HUES48 (cell line): ENCODE measurements around the gene LONP1.

ENCODE experiments used
- H3K27ac ChIP-seq: one replicate; pipeline ENCODE4 v1.7.0; 2013; ENCODE audit warnings: low read depth, low read length, inconsistent platforms
- H3K27me3 ChIP-seq: 2 replicates; pipeline ENCODE4 v1.6.1; 2013; ENCODE audit warnings: mild to moderate bottlenecking, low read length; ENCODE audit not compliant: control insufficient read depth, insufficient read depth
- H3K36me3 ChIP-seq: 2 replicates; pipeline ENCODE4 v1.6.1; 2013; ENCODE audit warnings: low read length; ENCODE audit not compliant: control insufficient read depth, insufficient read depth
- H3K4me1 ChIP-seq: 2 replicates; pipeline ENCODE4 v1.6.1; 2013; ENCODE audit warnings: mild to moderate bottlenecking, low read length; ENCODE audit not compliant: control insufficient read depth, insufficient read depth
- H3K4me3 ChIP-seq: 2 replicates; pipeline ENCODE4 v1.5.1; 2013; ENCODE audit warnings: mild to moderate bottlenecking, low read depth, low read length
- H3K9ac ChIP-seq: 2 replicates; pipeline ENCODE4 v1.6.1; 2013; ENCODE audit warnings: mild to moderate bottlenecking, low read depth, low read length, moderate library complexity
- H3K9me3 ChIP-seq: 2 replicates; pipeline ENCODE4 v1.6.1; 2013; ENCODE audit warnings: low read length; ENCODE audit not compliant: control insufficient read depth, insufficient read depth

LONP1 gene

GRCh38 chr19:5661483-5661882, 58.5 kb downstream of the LONP1 start:
- Histone ChIP-seq H3K27me3 (no peaks in the 10 kb centered on the region), H3K4me3 (no peak overlapping the region), H3K36me3 (peaks cover 90% of the 10 kb centered on the region), H3K9me3 (no peaks in the 10 kb centered on the region), H3K27ac (no peak overlapping the region), H3K9ac (no peak overlapping the region), H3K4me1 (no peaks in the 10 kb centered on the region)

- Histone ChIP-seq H3K9me3 (no peaks in the 10 kb centered on the region), H3K9ac (no peak overlapping the region), H3K4me1 (no peaks in the 10 kb centered on the region), H3K27me3 (no peaks in the 10 kb centered on the region), H3K36me3 (peaks cover 88% of the 10 kb centered on the region), H3K4me3 (no peak overlapping the region), H3K27ac (no peak overlapping the region)
Measured at GRCh38 chr19:5655412-5655811, 64.5 kb downstream of the LONP1 start.

GRCh38 chr19:5654931-5655330, 65.0 kb downstream of the LONP1 start:
- no peaks in the 10 kb centered on the region for H3K4me1 ChIP-seq
- no peak overlapping the region for H3K9ac ChIP-seq
- H3K27ac ChIP-seq, result no peak overlapping the region
- H3K4me3 ChIP-seq, result no peak overlapping the region
- H3K9me3 ChIP-seq, result no peaks in the 10 kb centered on the region
- H3K27me3 ChIP-seq, result no peaks in the 10 kb centered on the region
- H3K36me3 ChIP-seq, result peaks cover 88% of the 10 kb centered on the region

GRCh38 chr19:5652261-5652660, 67.7 kb downstream of the LONP1 start:
- H3K36me3 ChIP-seq, result peaks cover 88% of the 10 kb centered on the region
- H3K27me3 ChIP-seq, result no peaks in the 10 kb centered on the region
- H3K9me3 ChIP-seq, result no peaks in the 10 kb centered on the region

GRCh38 chr19:5651361-5651760, 68.6 kb downstream of the LONP1 start:
- Histone ChIP-seq H3K4me3 (no peak overlapping the region), H3K27me3 (no peaks in the 10 kb centered on the region), H3K36me3 (peaks cover 91% of the 10 kb centered on the region), H3K27ac (no peak overlapping the region), H3K4me1 (no peaks in the 10 kb centered on the region), H3K9ac (no peak overlapping the region), H3K9me3 (no peaks in the 10 kb centered on the region)

More at GRCh38 chr19:5652261-5652660, 67.7 kb downstream of the LONP1 start:
- no peak overlapping the region for H3K27ac ChIP-seq
- no peak overlapping the region for H3K9ac ChIP-seq
- no peak overlapping the region for H3K4me3 ChIP-seq
- H3K4me1 ChIP-seq, result no peaks in the 10 kb centered on the region

GRCh38 chr19:5648464-5648863, 71.5 kb downstream of the LONP1 start:
- H3K36me3 ChIP-seq, result peaks cover 92% of the 10 kb centered on the region
- H3K27ac ChIP-seq, result no peak overlapping the region
- no peak overlapping the region for H3K4me3 ChIP-seq
- no peak overlapping the region for H3K9ac ChIP-seq
- H3K9me3 ChIP-seq, result no peaks in the 10 kb centered on the region
- no peaks in the 10 kb centered on the region for H3K4me1 ChIP-seq
- H3K27me3 ChIP-seq, result no peaks in the 10 kb centered on the region

GRCh38 chr19:5646703-5647102, 73.2 kb downstream of the LONP1 start:
- Histone ChIP-seq H3K27me3 (no peaks in the 10 kb centered on the region), H3K4me3 (no peak overlapping the region), H3K4me1 (no peaks in the 10 kb centered on the region), H3K9me3 (no peaks in the 10 kb centered on the region), H3K9ac (no peak overlapping the region), H3K36me3 (peaks cover 92% of the 10 kb centered on the region), H3K27ac (no peak overlapping the region)

- no peak overlapping the region for H3K27ac ChIP-seq
- no peaks in the 10 kb centered on the region for H3K27me3 ChIP-seq
- no peak overlapping the region for H3K4me3 ChIP-seq
- no peaks in the 10 kb centered on the region for H3K9me3 ChIP-seq
- no peak overlapping the region for H3K9ac ChIP-seq
- peaks cover 87% of the 10 kb centered on the region for H3K36me3 ChIP-seq
- H3K4me1 ChIP-seq, result no peaks in the 10 kb centered on the region
Measured at GRCh38 chr19:5645409-5645808, 74.5 kb downstream of the LONP1 start.

- H3K9ac ChIP-seq, result no peak overlapping the region
- no peaks in the 10 kb centered on the region for H3K4me1 ChIP-seq
- no peaks in the 10 kb centered on the region for H3K27me3 ChIP-seq
- H3K4me3 ChIP-seq, result no peak overlapping the region
- H3K27ac ChIP-seq, result no peak overlapping the region
- peaks cover 79% of the 10 kb centered on the region for H3K36me3 ChIP-seq
- H3K9me3 ChIP-seq, result no peaks in the 10 kb centered on the region
Measured at GRCh38 chr19:5644037-5644436, 75.9 kb downstream of the LONP1 start.

GRCh38 chr19:5643060-5643459, 76.9 kb downstream of the LONP1 start:
- Histone ChIP-seq H3K27me3 (no peaks in the 10 kb centered on the region), H3K9me3 (no peaks in the 10 kb centered on the region), H3K36me3 (peaks cover 75% of the 10 kb centered on the region), H3K4me3 (no peak overlapping the region), H3K27ac (no peak overlapping the region), H3K4me1 (no peaks in the 10 kb centered on the region), H3K9ac (no peak overlapping the region)

- Histone ChIP-seq H3K36me3 (peaks cover 67% of the 10 kb centered on the region), H3K4me1 (no peaks in the 10 kb centered on the region), H3K27me3 (no peaks in the 10 kb centered on the region), H3K27ac (no peak overlapping the region), H3K4me3 (no peak overlapping the region), H3K9me3 (no peaks in the 10 kb centered on the region), H3K9ac (no peak overlapping the region)
Measured at GRCh38 chr19:5642204-5642603, 77.7 kb downstream of the LONP1 start.
